Lower leg skin (tissue), 4 donors: Measurements from ENCODE around the gene HOXD13. TPM values are rescaled to one million over a fixed set of nuclear protein-coding genes. Genes with fewer than 3 reads are reported as not detected.

Experiments
- DNase-seq, 2 donors: peaks; one replicate each; pipeline ENCODE4 v3.0.0-alpha.2; 2019; ENCODE audit warnings: low spot score in 2 of 2
- H3K4me3 ChIP-seq: fragments of 200-600 bp; sonication (generic); 2 replicates; pipeline ENCODE4 v1.5.1; 2017; ENCODE audit warnings: mild to moderate bottlenecking, low read depth; ENCODE audit not compliant: poor library complexity, severe bottlenecking
- POLR2A ChIP-seq, 2 donors: fragments of 450-650 bp; IDR thresholded peaks; one replicate each; pipeline ENCODE4 v1.6.1; 2016 to 2017; ENCODE audit warnings: antibody characterized with exemption in 2 of 2, mild to moderate bottlenecking in 1 of 2, moderate library complexity in 1 of 2
- WGBS, 2 donors: methylation state at CpG; one replicate each; pipeline ENCODE4 v1.1.5; 2018; 5-methylcytosine and 5-hydroxymethylcytosine counted together
- intact Hi-C: fragments of 100-400 bp; cut with DNase I; formaldehyde crosslinking; loops from one replicate; pipeline ENCODE4 v1.15.0; 2023; ENCODE audit warnings: low total_unique reads
- total RNA-seq, 4 donors: library from RNA; depleted of rRNA; stranded (reverse); fragments of >200 nt; gene quantifications; one replicate each; pipeline ENCODE4 v1.1.0, GENCODE V29; 2016
- TF ChIP-seq, protein P1 (sequence below), 3 donors: fragments of 450-650 bp; IDR thresholded peaks; one replicate each; pipeline ENCODE4 v1.5.1; 2016; ENCODE audit warnings: antibody characterized with exemption in 3 of 3, mild to moderate bottlenecking in 3 of 3, moderate library complexity in 2 of 3

Gene HOXD13
- total RNA-seq, 4 donors from 2014 or later, result 0.10 TPM; not detected in 3

DNA sequence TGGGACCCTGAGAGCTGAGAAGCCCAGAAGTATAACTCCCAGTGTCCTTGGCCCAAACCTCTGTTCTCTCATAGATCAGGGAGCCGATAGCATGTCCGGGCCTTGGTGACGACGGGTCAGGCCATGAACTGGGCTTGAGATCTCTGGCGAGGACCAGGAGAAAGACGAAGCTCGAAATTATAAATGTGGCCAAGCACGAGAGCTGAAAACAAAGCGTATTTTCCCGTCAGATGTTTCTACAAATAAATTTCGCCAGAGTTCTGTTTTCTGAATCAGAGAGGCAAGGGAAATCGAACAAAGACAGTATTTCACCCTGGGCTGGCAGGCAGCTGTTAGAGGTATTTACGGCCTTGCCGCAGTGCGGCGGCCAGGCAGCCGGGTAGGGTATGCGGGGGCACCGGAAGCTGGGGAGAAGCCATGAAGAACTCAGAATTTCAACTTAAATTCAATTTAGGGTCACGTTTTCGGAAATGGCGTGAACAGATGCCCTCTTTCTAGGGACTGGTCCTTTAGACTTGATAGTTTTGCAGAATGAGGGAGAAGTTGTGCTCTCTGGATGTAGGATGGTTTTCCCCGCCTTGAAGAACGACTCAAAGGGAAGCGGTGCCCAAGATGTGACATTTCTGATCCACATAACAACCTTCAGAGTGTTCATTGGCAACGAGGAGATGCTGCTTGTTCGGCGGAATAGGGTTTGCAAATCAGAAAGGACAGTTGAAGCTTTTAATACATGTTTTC is 46.6 kb downstream of the HOXD13 start:
- no peak overlapping the region for H3K4me3 ChIP-seq
- DNase-seq, result no peak
- intact Hi-C loops, result loop anchor here (5.0 kb wide), 2 partner anchors 413 to 498 kb away; no protein-coding TSS in a partner anchor

DNA sequence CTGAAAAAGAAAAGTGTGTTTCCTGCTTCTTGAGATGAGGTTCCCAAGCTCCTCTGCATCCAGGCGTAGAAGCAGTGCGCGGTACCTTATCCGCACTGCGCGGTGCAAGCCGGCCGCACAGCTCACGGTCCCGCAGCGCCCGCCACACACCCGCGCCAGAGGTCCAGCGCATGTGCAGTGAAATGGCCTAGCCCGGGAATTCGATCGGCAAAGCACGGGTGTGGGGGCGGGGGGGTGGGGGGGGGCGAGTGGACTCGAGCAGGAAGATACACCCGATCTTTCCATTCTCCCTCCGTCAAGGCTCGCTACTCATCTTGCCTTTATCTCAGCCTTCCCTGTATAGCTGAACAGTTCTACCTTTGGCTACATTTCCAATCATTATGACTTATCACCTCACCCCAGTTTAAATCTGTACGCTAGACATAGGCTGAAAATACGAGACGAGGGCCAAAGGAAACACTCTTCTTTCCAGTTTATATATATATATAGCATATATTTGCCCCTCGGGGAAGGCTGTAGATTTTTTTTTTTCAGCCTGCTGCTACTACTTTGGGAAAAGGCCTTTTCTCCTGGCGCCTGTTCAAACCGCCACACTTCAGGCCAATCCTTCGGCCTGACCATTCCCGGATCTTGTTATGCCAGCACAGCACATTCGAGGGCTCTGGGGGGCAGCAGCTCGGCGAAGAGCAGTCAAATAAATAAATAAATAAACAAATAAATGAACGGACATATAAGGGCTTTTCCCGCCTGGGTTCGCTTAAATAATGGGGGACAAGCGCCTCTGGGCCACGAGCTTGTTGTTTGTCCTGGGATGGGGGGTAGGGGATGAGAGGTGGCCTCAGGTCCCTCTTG is 47.4 kb downstream of the HOXD13 start:
- intact Hi-C loops, result loop anchor here (5.0 kb wide), 2 partner anchors 412 to 497 kb away; no protein-coding TSS in a partner anchor
- no peak overlapping the region for H3K4me3 ChIP-seq
- TF ChIP-seq, protein P1, sequence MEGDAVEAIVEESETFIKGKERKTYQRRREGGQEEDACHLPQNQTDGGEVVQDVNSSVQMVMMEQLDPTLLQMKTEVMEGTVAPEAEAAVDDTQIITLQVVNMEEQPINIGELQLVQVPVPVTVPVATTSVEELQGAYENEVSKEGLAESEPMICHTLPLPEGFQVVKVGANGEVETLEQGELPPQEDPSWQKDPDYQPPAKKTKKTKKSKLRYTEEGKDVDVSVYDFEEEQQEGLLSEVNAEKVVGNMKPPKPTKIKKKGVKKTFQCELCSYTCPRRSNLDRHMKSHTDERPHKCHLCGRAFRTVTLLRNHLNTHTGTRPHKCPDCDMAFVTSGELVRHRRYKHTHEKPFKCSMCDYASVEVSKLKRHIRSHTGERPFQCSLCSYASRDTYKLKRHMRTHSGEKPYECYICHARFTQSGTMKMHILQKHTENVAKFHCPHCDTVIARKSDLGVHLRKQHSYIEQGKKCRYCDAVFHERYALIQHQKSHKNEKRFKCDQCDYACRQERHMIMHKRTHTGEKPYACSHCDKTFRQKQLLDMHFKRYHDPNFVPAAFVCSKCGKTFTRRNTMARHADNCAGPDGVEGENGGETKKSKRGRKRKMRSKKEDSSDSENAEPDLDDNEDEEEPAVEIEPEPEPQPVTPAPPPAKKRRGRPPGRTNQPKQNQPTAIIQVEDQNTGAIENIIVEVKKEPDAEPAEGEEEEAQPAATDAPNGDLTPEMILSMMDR (IDR thresholded peaks at IDR 0.05), result no peak
- no peak for TF ChIP-seq POLR2A (IDR thresholded peaks at IDR 0.05)
- WGBS, 2 donors, result 12 to 19% methylated on average over 41 of the region's 41 CpGs
- DNase-seq, result no peak

More for the DNA sequence above, 46.6 kb downstream of the HOXD13 start:
- WGBS, 2 donors, result 33 to 36% methylated on average over 28 of the region's 28 CpGs
- TF ChIP-seq, protein P1 (IDR thresholded peaks at IDR 0.05), result no peak
- TF ChIP-seq POLR2A (IDR thresholded peaks at IDR 0.05), result no peak

DNA sequence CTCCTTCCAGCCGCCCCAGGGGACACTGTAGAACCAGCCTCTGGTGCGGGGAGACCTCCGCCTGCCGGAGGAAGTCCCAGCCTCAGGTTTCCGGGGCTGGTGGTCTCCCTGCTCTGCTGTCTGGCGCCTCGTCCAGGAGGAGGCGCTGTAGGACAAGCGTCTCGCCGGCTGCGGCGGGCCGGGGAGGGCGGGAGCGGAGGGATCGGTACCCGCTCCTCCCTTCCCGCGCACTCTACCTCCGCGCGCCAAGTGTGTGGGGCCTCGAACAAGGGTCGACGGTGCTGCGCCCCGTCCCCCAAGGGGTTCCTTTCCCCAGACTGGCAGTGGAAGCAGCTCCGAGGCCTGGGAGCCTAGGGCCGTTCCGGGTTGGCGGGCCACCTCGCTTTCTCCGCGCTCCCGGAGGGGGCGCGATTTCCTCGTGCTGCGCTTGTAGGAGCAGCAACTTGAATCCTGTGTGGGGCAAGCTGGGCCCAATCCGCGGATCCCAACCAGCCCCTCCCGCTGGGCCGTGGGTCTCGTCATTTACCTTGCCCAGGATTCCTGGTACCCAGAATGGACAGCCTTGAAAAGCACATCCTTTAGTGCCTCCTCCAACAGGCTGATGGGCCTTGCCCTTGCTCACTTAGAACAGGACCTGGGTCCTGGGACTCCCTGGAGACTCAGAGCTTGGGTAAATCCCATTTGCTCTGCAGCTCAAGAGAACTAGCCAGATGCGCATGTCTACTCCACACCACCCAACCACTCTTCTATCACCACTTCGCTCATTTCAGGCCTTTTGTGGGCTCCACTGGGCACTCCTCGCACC is 48.2 kb downstream of the HOXD13 start:
- peak in 1 of 2 donors; percentile 95 for DNase-seq
- WGBS, 2 donors, result 12% methylated on average over 27 of the region's 48 CpGs
- H3K4me3 ChIP-seq, result peak overlapping the region; percentile 11
- intact Hi-C loops, result no loop called here
- TF ChIP-seq, protein P1 (IDR thresholded peaks at IDR 0.05), result peak in 1 of 3 donors; percentile 64
- TF ChIP-seq POLR2A (IDR thresholded peaks at IDR 0.05), result no peak

DNA sequence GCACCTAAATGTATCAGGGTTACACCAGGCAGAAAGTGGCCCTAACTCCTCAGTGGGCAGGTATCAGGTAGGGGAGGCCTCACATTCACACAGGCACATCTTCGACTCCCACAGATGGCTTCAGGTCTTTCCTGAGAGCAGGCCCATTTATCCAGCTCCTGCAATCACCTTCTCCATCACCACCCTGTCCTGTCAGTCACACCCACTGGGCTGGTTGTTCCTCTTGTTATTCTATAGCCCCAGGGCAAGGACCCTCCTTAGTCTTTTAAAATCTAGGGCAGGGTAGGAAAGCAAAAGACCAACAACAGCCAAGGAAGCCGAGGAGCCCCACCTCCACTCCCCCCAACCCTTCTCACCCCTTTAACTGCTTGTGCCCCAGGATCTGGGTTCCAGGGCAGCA is 49.8 kb downstream of the HOXD13 start:
- DNase-seq, result no peak
- WGBS, 2 donors, result 89 to 96% methylated on average over 2 of the region's 2 CpGs
- no peak overlapping the region for H3K4me3 ChIP-seq
- intact Hi-C loops, result no loop called here
- TF ChIP-seq POLR2A (IDR thresholded peaks at IDR 0.05), result no peak
- TF ChIP-seq, protein P1 (IDR thresholded peaks at IDR 0.05), result no peak

Other genes starting within 250 kb of the HOXD13 start
- 10 to 100 TPM; 19.0 to 26.5 (median 22.1) TPM for gene LNPK, start 90.5 kb upstream of the HOXD13 start, total RNA-seq
- gene EVX2, start 8.8 kb upstream of the HOXD13 start, total RNA-seq, result not detected
- under 1 TPM in 1 of 4 donors, not detected in 3; 0.27 TPM for gene HOXD12, start 7.1 kb downstream of the HOXD13 start, total RNA-seq
- gene HOXD11, start 14.6 kb downstream of the HOXD13 start, total RNA-seq, result under 1 TPM in 1 of 4 donors, not detected in 3; 0.23 TPM
- 1 to 10 TPM in 2 of 4 donors, under 1 TPM in 1, not detected in 1; 0.29 to 3.1 (median 1.4) TPM for gene HOXD10, start 24.1 kb downstream of the HOXD13 start, total RNA-seq
- gene HOXD9, start 30.0 kb downstream of the HOXD13 start, total RNA-seq, result 1 to 10 TPM in 3 of 4 donors, under 1 TPM in 1; 0.89 to 5.3 (median 2.1) TPM
- gene HOXD8, start 37.0 kb downstream of the HOXD13 start, total RNA-seq, result 1 to 10 TPM; 2.4 to 8.9 (median 6.0) TPM
- 1 to 10 TPM in 2 of 4 donors, not detected in 2; 2.2 to 2.6 TPM for gene HOXD4, start 58.8 kb downstream of the HOXD13 start, total RNA-seq
- 1 to 10 TPM in 2 of 4 donors, under 1 TPM in 1, not detected in 1; 0.56 to 3.1 (median 1.7) TPM for gene HOXD3, start 64.6 kb downstream of the HOXD13 start, total RNA-seq
- gene HOXD1, start 95.9 kb downstream of the HOXD13 start, total RNA-seq, result under 1 TPM in 3 of 4 donors, not detected in 1; 0.23 to 0.55 (median 0.27) TPM
- gene MTX2, start 176.7 kb downstream of the HOXD13 start, total RNA-seq, result 10 to 100 TPM; 27.1 to 33.3 (median 29.1) TPM